Upper lobe of left lung (tissue), 6 donors: ENCODE measurements around the gene ZBED6. TPM values are rescaled to one million over a fixed set of nuclear protein-coding genes. Genes with fewer than 3 reads are reported as not detected.
"Not testable (repeated sequence)": the region's sequence is repeated elsewhere in the genome, so short reads cannot be mapped to it uniquely, and the experiment has no call there.

Experiments
- ATAC-seq, 2 donors: fragments of 200-7000 bp; cut with Tn5 transposase; one replicate each; pipeline ENCODE4 v1.9.1; 2022; ENCODE audit warnings: mild to moderate bottlenecking in 2 of 2, moderate library complexity in 2 of 2; ENCODE audit not compliant: low FRiP score in 2 of 2
- DNase-seq, 2 donors: peaks; one replicate each; pipeline ENCODE4 v3.0.0-alpha.2; 2019 to 2020
- H3K27ac ChIP-seq, 4 donors: fragments of 200-600 bp; sonication (generic); one replicate each; pipeline ENCODE4 v1.5.1; 2016 to 2019
- H3K27me3 ChIP-seq, 4 donors: fragments of 200-600 bp; sonication (generic); one replicate each; pipeline ENCODE4 v1.5.1; 2017 to 2019
- H3K36me3 ChIP-seq, 4 donors: fragments of 200-600 bp; sonication (generic); one replicate each; pipeline ENCODE4 v1.5.1; 2016 to 2019
- H3K4me1 ChIP-seq, 4 donors: fragments of 200-600 bp; sonication (generic); one replicate each; pipeline ENCODE4 v1.5.1; 2018 to 2019
- H3K4me3 ChIP-seq, 4 donors: fragments of 200-600 bp; sonication (generic); one replicate each; pipeline ENCODE4 v1.5.1; 2017 to 2019; ENCODE audit warnings: mild to moderate bottlenecking in 2 of 4, moderate library complexity in 1 of 4
- H3K9me3 ChIP-seq, 4 donors: fragments of 200-600 bp; sonication (generic); one replicate each; pipeline ENCODE4 v1.5.1; 2018 to 2019
- CTCF ChIP-seq, 6 experiments: fragments of 450-650 bp in 4 of 6; fragments of 200-600 bp in 2 of 6; sonication (generic) in 2 of 6; IDR thresholded peaks; one replicate each; pipeline ENCODE4 v1.5.1; 2016 to 2019; ENCODE audit warnings: antibody characterized with exemption in 6 of 6
- EP300 ChIP-seq, 4 donors: sonication (generic); formaldehyde crosslinking; IDR thresholded peaks; one replicate each; pipeline ENCODE4 v1.5.1; 2017; ENCODE audit warnings: antibody characterized with exemption in 4 of 4, control low read depth in 2 of 4
- POLR2A ChIP-seq, 4 donors: fragments of 450-650 bp; IDR thresholded peaks; one replicate each; pipeline ENCODE4 v1.5.1; 2016 to 2017; ENCODE audit warnings: antibody characterized with exemption in 4 of 4, mild to moderate bottlenecking in 2 of 4
- POLR2AphosphoS5 ChIP-seq, 2 donors: sonication (generic); formaldehyde crosslinking; IDR thresholded peaks; one replicate each; pipeline ENCODE4 v1.5.1; 2017; ENCODE audit warnings: antibody characterized with exemption in 2 of 2
- WGBS, 2 donors: methylation state at CpG; one replicate each; pipeline ENCODE4 v1.1.5; 2017 to 2018; 5-methylcytosine and 5-hydroxymethylcytosine counted together
- total RNA-seq, 6 donors: library from RNA; depleted of rRNA in 4 of 6; stranded (reverse); fragments of >200 nt in 4 of 6; gene quantifications; one replicate each; pipeline versions ENCODE4 v1.1.0 to v1.2.1, GENCODE V29; 2016 to 2021
- donor health status: DM: no; HTN: no; CAD: no; lungs with moderate emphysema.
- donor health status: DM: no; HTN: yes; CAD: no; lungs with severe emphysema.

The ZBED6 gene
- total RNA-seq: 10 to 100 TPM; 15.0 to 29.3 (median 21.3) TPM

GRCh38 chr1:203795441-203796235 is at the start of gene ZBED6, which contains the start of gene ZC3H11A:
ZBED6 (plus strand) TSS chr1:203795623; CDS start chr1:203797523, 1,900 bp downstream.
ZC3H11A (plus strand) TSS chr1:203795623; CDS start chr1:203817071, 21,448 bp downstream.
- Histone ChIP-seq H3K36me3 (peaks cover 0 to 17% (median 0%) of the 10 kb centered on the region in 4 donors), H3K9me3 (no peaks in the 10 kb centered on the region), H3K27me3 (no peaks in the 10 kb centered on the region), H3K27ac (peak within 1 kb of the TSS; percentile 96 to 99 (median 97)), H3K4me1 (peaks cover 35 to 42% (median 38%) of the 10 kb centered on the region in 4 donors), H3K4me3 (peak within 1 kb of the TSS; percentile 68 to 83 (median 79))
- ATAC-seq (peak; percentile 99), DNase-seq (peak; percentile 96 to 100)
- WGBS, 2 donors: 1% methylated on average over 35 to 56 of the region's 59 CpGs
- peak; percentile 94 to 96 for TF ChIP-seq POLR2AphosphoS5 (IDR thresholded peaks at IDR 0.05)
- TF ChIP-seq CTCF (IDR thresholded peaks at IDR 0.05): no peak
- TF ChIP-seq POLR2A (IDR thresholded peaks at IDR 0.05): peak in 3 of 4 donors; percentile 52 to 81 (median 60)
- peak in 1 of 4 donors; percentile 40 for TF ChIP-seq EP300 (IDR thresholded peaks at IDR 0.05)

DNA sequence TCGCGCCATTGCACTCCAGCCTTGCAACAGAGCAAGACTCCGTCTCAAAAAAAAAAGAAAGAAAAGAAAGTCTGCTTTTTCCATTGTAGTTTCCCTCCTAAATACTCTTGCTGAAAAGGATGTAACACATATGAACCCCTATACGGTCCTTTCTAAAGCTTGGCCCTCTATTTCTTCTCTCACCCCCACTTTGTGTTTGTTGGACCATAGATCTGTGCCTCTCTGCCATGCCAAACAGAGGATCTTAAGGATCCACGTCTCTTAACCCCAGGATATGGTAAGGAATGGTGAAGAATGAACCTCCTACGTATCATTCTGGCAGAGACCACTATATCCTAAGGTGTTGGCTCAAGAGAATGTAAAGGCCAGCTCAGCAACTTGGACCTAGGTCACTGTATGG is 49.1 kb upstream of the ZBED6 start:
- ATAC-seq: no peak
- Histone ChIP-seq H3K9me3 (no peaks in the 10 kb centered on the region), H3K27me3 (no peaks in the 10 kb centered on the region), H3K36me3 (peaks cover 0 to 20% (median under 1%) of the 10 kb centered on the region in 4 donors), H3K27ac (no peak overlapping the region), H3K4me1 (peaks cover 0 to 7% (median 3%) of the 10 kb centered on the region in 4 donors), H3K4me3 (no peak overlapping the region)
- no peak for TF ChIP-seq POLR2A (IDR thresholded peaks at IDR 0.05)
- no peak for DNase-seq
- WGBS, 2 donors: 93 to 95% methylated on average over 6 of the region's 6 CpGs

- Histone ChIP-seq H3K27me3 (no peaks in the 10 kb centered on the region), H3K4me1 (no peaks in the 10 kb centered on the region), H3K4me3 (no peak overlapping the region), H3K36me3 (no peaks in the 10 kb centered on the region), H3K27ac (no peak overlapping the region), H3K9me3 (no peaks in the 10 kb centered on the region)
- DNase-seq (no peak), ATAC-seq (no peak)
- WGBS, 2 donors: 71 to 83% methylated on average over 3 of the region's 3 CpGs
- no peak for TF ChIP-seq CTCF (IDR thresholded peaks at IDR 0.05)
- TF ChIP-seq POLR2AphosphoS5 (IDR thresholded peaks at IDR 0.05): no peak
- TF ChIP-seq POLR2A (IDR thresholded peaks at IDR 0.05): no peak
- TF ChIP-seq EP300 (IDR thresholded peaks at IDR 0.05): no peak
Observed at GRCh38 chr1:203751051-203751450, 44.4 kb upstream of the ZBED6 start.

- not testable (repeated sequence) for H3K27ac ChIP-seq, DNase-seq, H3K4me1 ChIP-seq, H3K4me3 ChIP-seq, H3K36me3 ChIP-seq, H3K9me3 ChIP-seq, H3K27me3 ChIP-seq, ATAC-seq
- 91 to 93% methylated on average over 4 to 5 of the region's 5 CpGs for WGBS, 2 donors
Observed at GRCh38 chr1:203751618-203752361, 43.6 kb upstream of the ZBED6 start.

DNA sequence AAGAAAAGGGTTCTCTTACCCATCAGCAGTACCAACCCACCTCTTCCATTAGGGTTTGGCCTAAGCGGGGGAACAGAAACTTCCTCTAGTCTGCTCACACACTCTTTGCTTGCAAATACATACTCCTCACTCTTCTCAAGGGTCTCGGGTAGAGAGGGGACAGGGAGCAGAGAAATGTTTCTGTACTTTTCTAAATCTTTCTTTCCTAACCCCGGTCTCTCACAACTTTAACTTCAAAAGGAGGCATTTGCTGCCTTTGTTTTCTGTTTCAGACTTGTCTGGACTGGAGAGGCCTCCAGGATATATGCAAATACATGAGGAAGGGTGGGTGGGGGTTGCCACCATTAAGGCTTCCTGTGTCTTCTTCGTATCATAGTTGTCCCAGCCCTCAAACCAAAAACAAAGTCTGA is 41.0 kb upstream of the ZBED6 start:
- H3K27me3 ChIP-seq: no peaks in the 10 kb centered on the region
- H3K36me3 ChIP-seq: no peaks in the 10 kb centered on the region
- ATAC-seq (no peak), DNase-seq (no peak)
- 71 to 72% methylated on average over 4 of the region's 4 CpGs for WGBS, 2 donors
- no peak overlapping the region for H3K27ac ChIP-seq
- no peaks in the 10 kb centered on the region for H3K4me1 ChIP-seq
- TF ChIP-seq CTCF (IDR thresholded peaks at IDR 0.05) (no peak), EP300 (IDR thresholded peaks at IDR 0.05) (no peak), POLR2A (IDR thresholded peaks at IDR 0.05) (no peak), POLR2AphosphoS5 (IDR thresholded peaks at IDR 0.05) (no peak)
- no peak overlapping the region for H3K4me3 ChIP-seq
- H3K9me3 ChIP-seq: no peaks in the 10 kb centered on the region
